NCI-H128 (cell line): Measurements from ENCODE around the gene REEP3.
"Not testable (repeated sequence)": the region's sequence is repeated elsewhere in the genome, so short reads cannot be mapped to it uniquely, and the experiment has no call there.

Source experiments
- DNase-seq: peaks from one replicate; lab custom pipeline; 2025; ENCODE audit not compliant: unreplicated experiment; lab: John Stamatoyannopoulos, UW

REEP3 gene

GRCh38 chr10:63520500-63521415, at the start of gene REEP3:
Gene REEP3, plus strand, starts transcription at chr10:63521401. Its CDS starts 145 bp downstream, at chr10:63521546.
- no peak for DNase-seq

GRCh38 chr10:63474488-63474887, 46.7 kb upstream of the REEP3 start:
- no peak for DNase-seq

GRCh38 chr10:63477927-63478326, 43.3 kb upstream of the REEP3 start:
- no peak for DNase-seq

GRCh38 chr10:63478564-63478963, 42.6 kb upstream of the REEP3 start:
- DNase-seq: no peak

GRCh38 chr10:63480237-63480636, 41.0 kb upstream of the REEP3 start:
- no peak for DNase-seq

- no peak for DNase-seq
Observed at GRCh38 chr10:63481815-63482421, 39.3 kb upstream of the REEP3 start.

- no peak for DNase-seq
Observed at GRCh38 chr10:63483983-63484382, 37.2 kb upstream of the REEP3 start.

- no peak for DNase-seq
Observed at GRCh38 chr10:63487990-63488389, 33.2 kb upstream of the REEP3 start.

GRCh38 chr10:63489838-63490237, 31.4 kb upstream of the REEP3 start:
- DNase-seq: no peak

- no peak for DNase-seq
Observed at GRCh38 chr10:63491588-63492316, 29.4 kb upstream of the REEP3 start.

GRCh38 chr10:63492317-63492690, 28.9 kb upstream of the REEP3 start:
- DNase-seq: not testable (repeated sequence)

- no peak for DNase-seq
Observed at GRCh38 chr10:63493004-63493403, 28.2 kb upstream of the REEP3 start.

GRCh38 chr10:63494951-63495350, 26.2 kb upstream of the REEP3 start:
- no peak for DNase-seq

GRCh38 chr10:63496561-63496960, 24.6 kb upstream of the REEP3 start:
- no peak for DNase-seq

- no peak for DNase-seq
Observed at GRCh38 chr10:63497321-63497720, 23.9 kb upstream of the REEP3 start.

GRCh38 chr10:63498665-63499064, 22.5 kb upstream of the REEP3 start:
- no peak for DNase-seq

GRCh38 chr10:63500551-63500950, 20.6 kb upstream of the REEP3 start:
- not testable (repeated sequence) for DNase-seq

GRCh38 chr10:63501954-63502353, 19.2 kb upstream of the REEP3 start:
- no peak for DNase-seq

GRCh38 chr10:63502832-63503231, 18.4 kb upstream of the REEP3 start:
- no peak for DNase-seq

- no peak for DNase-seq
Observed at GRCh38 chr10:63503395-63503794, 17.8 kb upstream of the REEP3 start.

GRCh38 chr10:63504145-63504881, 16.9 kb upstream of the REEP3 start:
- no peak for DNase-seq
